Head of caudate nucleus (tissue), 42 donors: ENCODE data around the gene PRKAG1.
A peak's percentile ranks its signal among the peaks of the same experiment; 100 is the strongest.

Experiments used
- DNase-seq, 42 donors: peaks; one replicate each; pipeline versions ENCODE4 v3.0.0 to v3.0.0-alpha.2; 2020 to 2021; ENCODE audit warnings: mixed read lengths in 7 of 42
- intact Hi-C: fragments of 100-400 bp; cut with DNase I; formaldehyde crosslinking; loops from one replicate; pipeline ENCODE4 v1.15.0; 2022

Gene PRKAG1

DNA sequence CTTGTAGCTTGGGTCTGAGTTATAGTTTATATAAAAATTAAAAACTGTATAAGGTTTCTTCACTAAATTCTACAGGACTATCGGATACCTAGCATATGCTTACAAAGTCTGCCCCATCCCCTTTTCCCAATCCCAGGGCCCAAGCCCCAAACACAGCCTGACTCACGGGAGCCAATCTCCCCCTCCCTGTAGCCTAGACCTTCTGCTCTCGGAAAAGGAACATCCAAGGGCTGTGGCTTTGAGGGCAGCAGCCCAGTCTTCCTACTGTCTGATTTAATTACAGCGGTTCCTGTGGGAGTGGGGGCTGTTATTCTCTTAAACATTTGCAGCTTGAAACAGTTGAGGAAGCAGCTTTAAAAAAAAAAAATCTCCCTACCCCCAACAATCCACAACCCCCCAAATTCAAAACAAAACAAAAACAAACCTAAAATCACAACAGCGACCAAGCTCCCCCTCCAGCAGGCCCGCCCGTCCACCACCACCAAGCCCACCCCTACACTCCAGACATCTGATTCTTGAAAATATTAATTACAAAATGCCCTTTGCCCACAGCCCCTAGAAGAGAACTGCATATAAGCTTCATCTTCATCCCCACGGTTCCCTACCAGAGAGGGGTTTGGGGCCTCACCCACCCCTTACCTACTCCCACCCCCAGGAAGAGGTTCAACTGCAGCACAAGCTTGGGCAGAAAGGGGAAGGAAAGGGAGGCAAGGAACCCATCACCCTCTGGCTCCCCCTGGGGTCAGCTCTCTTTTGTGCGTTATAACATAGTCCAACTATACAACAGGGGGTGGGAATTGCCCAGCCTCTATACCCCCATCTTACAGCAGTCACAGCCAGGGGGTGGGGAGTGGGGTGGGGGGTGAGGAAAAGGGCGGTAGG is 1.1 kb upstream of the PRKAG1 start:
- DNase-seq = peak in 3 of 42 donors; percentile 13 to 37 (median 29)
- intact Hi-C loops = no loop called here

DNA sequence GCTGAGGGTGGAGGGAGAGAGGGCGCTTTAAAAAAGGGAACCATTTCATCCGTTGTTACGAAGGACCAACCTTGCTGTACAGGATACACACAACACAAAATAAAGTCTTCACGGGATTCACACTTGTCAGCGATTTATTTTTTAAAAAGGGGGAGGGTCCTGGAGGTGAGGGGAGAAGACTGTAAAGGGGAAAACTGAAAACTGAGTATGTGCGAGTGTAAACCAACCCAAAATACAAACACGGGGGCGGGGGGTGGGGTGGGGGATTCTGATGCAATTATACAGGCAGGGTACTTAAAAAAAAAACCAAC is 499 bp upstream of the PRKAG1 start:
- DNase-seq = no peak
- intact Hi-C loops = no loop called here

DNA sequence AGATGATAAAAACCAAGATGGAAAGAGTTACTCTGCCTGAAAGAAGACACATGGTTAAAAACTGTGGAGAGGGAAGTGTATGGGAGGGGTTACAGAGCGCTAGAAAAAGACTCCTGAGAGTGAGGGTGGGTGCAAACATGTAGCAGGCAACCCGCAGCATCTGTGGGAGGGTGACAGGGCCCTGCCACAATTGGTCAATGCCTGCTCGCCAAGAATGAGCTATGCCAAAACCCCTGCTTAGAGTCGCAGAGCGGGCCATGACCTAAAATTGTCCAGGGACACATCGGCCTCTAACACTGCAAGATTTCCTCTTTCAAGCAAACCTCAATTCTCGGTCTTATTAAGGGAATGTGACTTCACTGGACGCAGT is 700 bp downstream of the PRKAG1 start:
- DNase-seq = peak in 11 of 42 donors; percentile 15 to 59 (median 37)
- intact Hi-C loops = no loop called here

DNA sequence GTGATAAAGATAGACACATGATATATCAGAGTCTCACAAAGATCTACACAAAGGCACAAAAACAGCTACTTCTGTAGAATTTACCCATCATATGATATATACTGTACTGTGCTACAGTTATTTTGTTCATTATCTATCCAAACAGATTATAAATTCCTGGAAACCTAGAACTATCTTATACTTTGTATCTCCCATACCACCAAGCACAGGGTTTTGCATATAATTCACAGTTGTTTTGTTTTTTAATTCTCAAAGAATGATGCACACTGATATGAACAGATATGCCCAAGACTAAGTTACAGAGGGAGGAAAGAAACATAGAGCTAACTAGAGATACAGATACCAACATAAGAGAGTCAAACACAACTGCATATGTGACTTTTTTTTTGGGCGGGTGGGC is 3.4 kb downstream of the PRKAG1 start:
- intact Hi-C loops = no loop called here
- no peak for DNase-seq

DNA sequence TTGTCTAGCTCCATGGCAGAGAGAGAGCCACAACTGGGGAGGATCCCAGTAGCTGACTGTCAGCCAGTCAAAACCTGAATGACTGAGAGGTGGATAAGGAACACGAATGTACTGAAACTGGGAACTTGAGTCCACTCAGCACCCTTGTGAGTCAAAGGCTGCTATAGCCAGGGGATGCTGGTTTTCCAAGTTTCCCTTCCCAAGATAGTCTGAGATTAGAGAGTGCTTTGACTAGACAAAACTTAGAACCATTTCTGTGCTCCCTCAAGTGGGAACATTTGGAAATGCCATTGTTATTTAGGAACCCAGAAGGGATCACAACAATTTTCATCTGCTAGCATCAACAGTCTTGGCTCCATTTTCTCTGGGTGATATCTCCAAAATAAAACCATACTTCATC is 4.0 kb downstream of the PRKAG1 start:
- no peak for DNase-seq
- intact Hi-C loops = no loop called here

DNA sequence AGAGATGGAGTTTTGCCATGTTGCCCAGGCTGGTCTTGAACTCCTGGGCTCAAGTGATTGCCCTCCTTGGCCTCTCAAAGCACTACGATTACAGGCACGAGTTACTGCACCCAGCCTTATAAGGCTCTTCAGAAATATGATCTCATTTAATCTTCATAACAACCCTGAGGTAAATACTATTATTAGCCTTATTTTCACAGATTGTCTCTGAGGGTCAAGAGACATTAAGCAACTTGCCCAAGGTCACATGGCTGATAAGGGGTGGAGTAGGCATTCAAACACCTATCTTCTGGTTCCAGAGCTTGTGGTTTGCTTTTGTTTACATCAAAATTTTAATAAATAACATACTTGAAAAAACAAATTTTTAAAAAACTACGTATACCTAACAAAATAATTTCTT is 5.1 kb downstream of the PRKAG1 start:
- intact Hi-C loops = no loop called here
- no peak for DNase-seq

DNA sequence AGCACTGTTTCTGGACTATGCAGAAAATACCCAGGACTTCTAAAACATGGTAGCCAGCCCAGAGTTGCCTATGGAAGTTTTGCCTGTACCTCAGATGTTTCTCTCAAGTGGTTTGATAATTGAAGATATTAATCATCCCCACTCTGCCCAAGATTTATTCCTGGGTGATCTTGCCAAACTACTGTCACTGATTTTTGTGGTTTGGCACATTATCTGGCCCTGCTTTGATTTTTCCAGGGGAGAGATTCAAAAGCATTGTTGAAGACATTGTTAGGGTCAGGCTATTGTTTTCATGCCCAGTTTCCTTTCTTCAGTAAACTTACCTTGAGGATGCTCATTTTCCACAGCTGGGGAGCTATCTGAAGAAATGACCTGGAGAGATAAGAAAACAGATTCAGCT is 5.8 kb downstream of the PRKAG1 start:
- intact Hi-C loops = no loop called here
- DNase-seq = no peak

DNA sequence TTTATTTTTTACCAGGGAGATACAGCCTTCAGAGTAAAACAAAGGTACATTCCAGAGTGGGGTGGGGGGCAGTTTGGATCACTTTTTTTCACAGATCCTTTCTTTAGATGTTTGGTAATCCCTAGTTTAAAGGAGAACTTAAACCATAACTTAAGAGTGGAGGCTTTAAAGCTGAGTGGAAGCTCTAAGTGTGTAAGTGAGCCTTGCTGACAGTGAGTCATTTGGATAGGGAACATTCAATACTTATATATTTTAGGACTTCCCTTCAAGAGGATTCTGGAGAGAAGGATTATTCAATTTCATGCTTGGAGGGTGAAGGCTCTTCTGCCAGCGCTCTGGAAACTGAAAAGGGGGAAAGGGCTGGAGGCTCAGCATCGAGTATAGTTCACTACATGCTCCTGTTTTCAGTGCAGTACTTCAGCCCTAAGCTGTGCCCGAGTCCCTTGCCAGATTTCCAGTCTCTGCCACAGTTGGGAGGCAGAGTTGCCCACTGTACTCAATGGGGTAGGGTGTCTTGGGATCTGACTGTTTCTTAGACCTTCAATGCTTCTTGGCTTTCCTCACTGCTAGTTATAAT is 8.4 kb downstream of the PRKAG1 start:
- no peak for DNase-seq
- intact Hi-C loops = no loop called here

DNA sequence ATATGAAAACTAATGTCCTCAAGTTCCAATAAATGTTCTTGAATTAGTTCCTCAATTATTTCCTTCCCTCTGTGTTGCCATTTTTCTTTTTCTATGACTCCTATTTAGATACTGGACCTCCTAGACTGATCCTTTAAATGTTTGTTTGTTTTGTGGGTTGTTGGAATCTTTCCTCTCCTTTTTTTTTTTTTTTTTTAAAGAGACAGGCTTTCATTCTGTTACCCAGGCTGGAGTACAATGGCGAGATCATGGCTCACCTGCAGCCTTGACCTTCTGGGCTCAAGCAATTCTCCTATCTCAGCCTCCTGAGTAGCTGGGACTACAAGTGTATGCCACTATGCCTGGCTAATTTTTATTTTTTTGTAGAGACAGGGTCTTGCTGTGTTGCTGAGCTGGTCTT is 9.6 kb downstream of the PRKAG1 start:
- intact Hi-C loops = no loop called here
- DNase-seq = no peak

DNA sequence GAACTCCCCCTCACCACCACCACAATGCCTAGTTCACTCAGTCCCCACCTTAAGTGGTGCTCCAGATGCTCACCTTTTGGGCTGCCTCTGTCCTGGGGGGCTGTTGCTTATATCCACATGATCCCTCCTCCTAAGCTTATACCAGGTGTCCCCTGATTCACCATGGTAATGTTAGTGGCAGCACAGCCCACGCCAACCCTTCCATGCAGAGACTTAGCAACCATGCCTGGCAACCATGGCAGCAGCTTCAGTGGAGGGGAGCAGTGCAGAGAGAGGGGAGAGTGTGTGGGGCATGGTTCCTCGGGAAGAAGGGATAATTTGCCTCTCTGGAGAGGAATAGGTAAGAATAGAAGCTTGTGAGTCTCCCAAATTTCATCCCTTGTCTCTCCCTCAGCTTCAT is 18.2 kb downstream of the PRKAG1 start:
- peak in 41 of 42 donors; percentile 42 to 93 (median 75) for DNase-seq
- intact Hi-C loops = no loop called here

DNA sequence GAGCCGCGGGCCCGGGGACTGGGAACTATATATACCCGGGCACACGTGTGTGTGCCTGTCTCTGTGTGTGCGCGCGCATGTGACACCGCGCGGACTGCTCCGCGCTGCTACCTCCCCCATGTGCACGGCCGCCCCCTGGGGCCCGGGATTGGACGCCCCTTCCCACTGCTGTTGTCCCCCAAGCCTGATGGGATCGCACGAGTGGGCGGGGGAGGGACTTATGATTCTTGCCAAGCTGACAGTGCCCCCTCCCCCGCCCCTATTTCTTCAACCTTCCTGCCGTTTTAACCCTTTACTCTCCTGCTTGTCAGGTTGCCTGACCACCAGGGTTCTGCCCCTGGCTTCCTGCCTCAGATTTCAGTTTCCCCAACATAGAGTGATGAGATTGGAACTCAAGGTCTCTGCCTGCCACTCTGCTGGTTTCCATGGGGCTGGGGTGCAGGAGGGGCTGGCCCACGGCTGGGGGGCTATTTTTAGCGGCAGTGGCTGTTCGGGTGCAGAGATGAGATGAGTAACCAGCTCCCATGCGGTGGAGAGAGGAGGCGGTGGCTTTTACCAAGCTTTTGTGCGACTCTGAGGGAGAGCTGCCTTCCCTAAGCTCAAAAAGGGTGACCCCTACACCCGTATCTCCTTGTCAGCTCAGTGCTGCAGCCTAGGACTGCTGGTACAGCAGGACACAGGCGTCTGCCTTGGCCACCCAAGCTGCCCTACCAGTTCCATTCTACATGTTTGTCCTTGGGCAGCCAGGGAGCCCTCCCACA is 19.0 kb downstream of the PRKAG1 start, which contains the start of gene DDN:
Gene DDN (minus strand): TSS at position 5 of the 761 bp plus-strand sequence. CDS start 88 bp downstream, outside the sequence.
- peak in 40 of 42 donors; percentile 47 to 88 (median 72) for DNase-seq
- intact Hi-C loops = no loop called here

DNA sequence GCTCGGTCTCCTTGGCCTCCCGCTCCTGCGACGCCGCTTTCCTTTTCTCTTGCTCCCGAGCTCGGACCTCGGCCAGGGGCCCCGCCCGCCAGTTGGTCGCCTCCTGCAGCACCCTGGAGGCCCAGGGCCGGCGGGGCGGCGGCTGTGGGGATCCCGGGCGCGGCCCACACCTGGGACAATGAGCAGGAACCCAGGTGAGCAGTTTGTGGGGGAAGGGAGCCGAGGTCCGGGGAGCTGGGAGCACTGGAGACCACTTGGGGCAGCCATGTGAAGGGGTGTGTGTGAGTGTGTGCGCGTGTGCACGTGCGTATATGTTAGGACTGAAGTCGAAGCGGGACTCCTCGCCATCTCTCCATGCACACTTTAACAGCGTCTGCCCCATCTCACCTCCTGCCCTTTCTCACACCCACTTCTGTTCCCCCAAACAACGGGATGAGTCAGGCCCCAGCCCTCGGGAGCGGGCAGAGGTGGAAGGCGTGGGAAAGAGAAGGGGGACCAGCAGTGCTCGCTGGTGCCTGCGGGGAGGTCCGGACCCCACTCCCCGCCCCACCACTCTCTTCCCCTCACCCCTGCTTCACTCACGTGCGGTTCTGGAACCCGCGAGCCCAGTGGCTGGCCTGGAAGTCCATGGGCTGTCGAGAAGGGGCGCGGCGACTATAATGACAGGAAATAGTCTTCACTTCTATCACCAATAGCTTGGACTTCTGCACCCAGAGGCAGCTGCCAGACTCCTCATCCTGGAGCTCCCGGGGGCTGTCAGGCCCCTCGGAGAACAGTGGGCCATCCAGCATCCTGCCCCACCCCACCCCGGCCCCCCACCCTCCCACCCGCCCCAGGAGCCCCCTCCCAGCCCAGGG is 19.9 kb downstream of the PRKAG1 start:
- DNase-seq = peak in 32 of 42 donors; percentile 30 to 85 (median 63)
- intact Hi-C loops = no loop called here

DNA sequence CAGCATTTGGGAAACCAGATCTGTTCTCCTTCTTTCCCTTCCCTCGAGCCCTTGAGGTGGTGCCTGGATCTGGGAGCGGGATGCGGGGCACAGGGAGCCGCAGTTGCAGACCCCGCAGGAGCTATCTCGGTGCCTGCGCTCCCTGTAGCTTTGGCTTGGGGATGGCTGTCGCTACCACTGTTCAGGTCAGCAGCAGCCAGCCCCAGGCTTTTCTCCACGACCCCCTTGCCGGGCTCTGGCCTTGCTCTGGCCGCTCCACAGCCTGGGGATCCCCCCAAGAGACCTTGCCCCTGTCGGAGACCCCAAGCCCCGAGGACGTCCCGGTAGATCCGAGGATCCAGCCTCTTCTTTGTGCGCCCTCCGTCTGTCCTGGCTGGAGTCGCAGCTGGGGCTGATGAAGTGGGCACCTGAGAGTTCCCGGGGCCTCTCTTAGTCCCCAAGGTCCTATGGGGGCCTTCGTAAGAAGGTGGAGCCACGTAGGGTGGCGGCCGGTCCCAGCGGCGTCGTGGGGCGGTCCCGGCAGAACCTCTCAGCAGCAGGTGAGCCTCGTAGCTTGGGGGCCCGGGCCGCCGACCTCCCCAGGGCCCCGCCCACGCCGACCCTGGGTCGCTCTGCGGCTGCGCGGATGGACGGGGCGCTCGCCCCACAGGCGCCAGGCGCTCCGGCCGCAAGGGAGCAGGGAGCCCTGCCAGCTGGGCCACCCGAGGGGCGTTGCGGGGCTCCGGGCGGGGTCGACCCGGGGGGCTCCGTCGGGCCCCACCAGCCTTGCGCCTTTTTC is 20.7 kb downstream of the PRKAG1 start:
- peak in 23 of 42 donors; percentile 19 to 65 (median 47) for DNase-seq
- intact Hi-C loops = no loop called here

DNA sequence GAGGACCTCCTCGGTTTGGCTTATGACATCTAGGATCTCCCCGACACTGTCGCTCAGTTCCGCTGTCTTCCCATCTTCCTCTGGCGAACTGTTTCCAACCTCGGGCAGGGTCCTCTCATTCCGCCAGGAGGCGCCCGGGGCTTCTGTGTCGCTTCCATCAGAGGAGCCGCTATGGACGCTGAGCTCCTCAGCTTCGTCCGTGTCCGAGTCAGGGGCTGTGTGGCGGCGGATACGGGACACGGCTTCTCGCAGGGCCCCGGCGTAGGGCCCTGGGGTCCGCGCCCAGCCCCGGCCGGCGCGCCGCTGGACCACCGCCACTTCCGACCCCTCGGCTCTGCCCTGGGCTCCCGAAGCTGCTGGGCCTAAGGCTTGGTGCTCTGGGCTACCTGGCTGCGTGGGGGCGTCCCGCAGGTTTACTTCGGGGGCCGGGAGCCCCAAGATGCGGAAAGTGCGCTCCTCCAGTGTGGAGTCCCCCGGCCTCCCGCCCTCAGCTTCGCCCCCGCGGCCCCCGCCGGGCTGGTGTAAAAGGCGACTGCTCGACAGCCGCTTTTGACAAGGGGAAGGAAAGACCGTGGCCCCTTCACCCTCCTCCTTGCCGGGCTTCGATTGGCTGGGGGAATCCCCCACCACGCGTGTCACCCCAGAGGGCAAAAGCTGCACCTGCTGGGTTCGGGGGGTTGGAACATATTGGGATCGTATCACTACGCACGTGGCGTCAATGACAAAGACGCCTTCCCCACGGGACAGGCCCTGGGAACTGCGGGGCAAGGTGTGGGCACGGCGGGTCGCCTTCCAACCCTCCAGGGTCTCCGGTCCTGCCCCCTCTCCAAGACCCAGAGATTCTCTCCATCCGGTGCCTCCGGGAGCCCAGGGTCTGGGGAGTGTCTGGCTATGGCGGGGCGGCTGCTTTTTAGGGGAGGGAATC is 21.5 kb downstream of the PRKAG1 start:
- peak; percentile 65 to 92 (median 84) for DNase-seq
- intact Hi-C loops = no loop called here

DNA sequence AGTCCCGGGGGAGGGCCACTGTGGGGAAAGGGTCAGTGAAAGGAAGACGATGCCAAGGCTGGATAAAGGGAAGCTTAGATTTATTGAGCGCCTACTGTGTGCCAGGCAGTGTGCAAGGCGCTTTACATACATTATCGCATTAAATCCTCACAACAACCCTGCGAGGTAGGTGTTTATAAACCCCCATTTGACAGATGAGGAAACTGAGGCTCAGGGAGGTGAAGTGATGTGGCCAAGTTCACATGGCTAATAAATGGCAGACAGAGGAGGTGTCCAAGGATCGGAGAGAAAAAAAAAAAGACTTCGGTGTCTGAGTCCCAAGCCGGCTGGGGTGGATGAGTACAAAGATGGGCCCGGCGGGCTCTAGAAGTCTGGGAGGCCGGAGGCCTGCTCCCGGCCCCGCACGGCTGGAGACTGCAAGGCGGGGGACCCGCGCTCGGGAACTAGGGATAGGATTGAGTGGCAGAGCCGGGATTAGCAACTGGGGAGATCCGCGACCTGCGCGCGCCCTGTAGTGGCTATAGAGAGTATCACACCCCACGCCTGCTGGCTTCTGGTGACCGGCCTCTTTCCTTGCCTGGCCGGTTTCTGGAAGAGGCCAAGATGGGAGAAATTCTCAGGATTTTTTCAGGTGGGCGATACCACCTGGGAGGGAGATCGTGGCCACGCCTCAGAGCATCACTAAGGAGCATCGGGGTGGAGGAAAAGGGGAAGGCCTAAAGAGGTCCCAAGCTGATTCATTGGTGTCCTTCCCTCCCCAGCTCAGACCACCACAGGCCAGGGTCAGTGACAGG is 23.3 kb downstream of the PRKAG1 start:
- peak; percentile 76 to 94 (median 85) for DNase-seq
- intact Hi-C loops = no loop called here

DNA sequence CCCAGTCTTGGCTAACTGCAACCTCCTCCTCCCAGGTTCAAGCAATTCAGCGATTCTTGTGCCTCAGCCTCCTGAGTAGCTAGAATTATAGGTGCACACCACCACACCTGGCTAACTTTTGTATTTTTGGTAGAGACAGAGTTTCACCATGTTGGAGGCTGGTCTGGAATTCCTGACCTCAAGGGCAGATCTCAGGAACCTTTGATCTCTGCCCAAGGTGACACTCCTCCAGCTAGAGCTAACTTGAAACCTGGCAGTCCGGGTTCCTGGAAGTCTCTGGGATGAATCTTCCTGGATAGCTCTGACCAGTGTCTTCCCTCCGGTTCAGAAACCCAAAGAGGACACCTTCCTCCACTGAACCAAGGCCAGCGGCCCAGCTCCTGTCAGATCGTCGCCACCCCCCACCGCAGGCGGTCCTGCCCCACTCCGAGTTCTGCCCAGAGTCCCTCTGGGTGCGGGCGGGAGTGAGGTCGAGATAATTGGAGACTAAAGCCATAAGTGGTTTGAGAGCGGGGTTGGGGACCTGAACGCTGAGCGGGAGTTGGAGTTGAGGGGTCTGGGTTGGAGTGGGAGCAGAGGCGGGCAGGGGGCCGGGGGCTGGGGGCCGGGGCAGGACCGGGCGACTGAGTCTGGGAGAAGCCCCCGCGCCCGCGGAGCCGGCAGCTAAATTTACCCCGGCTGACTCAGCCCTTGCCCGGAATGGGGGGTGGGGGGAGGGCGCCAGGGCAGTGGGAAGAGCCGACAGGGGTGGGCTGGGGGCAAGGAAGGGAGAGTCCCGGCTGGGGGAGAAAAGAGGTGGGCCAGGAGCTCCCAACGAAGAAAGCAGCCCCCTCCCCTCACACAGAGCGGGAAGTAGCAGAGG is 24.1 kb downstream of the PRKAG1 start:
- no peak for DNase-seq
- intact Hi-C loops = no loop called here
